Immature natural killer cell (primary cell): ENCODE data around the gene ZFP36L2. TPM values are rescaled to one million over a fixed set of nuclear protein-coding genes. Genes with fewer than 3 reads are reported as not detected.

Experiments used
- DNase-seq, 3 donors: peaks; one replicate each; pipeline ENCODE4 v3.0.0; 2022; ENCODE audit warnings: mixed read lengths in 1 of 3
- H3K27ac Mint-ChIP-seq, 6 donors: one replicate each; pipeline ENCODE4 v1.8.0; 2020; ENCODE audit warnings: mixed read lengths in 6 of 6, mild to moderate bottlenecking in 5 of 6, inconsistent platforms in 4 of 6, moderate library complexity in 3 of 6
- H3K27me3 Mint-ChIP-seq, 3 donors: one replicate each; pipeline ENCODE4 v1.8.0; 2020 to 2021; ENCODE audit warnings: low read depth in 3 of 3, mild to moderate bottlenecking in 3 of 3, mixed read lengths in 3 of 3, moderate library complexity in 3 of 3, inconsistent platforms in 1 of 3
- H3K36me3 Mint-ChIP-seq, 3 donors: one replicate each; pipeline ENCODE4 v1.8.0; 2020; ENCODE audit warnings: mixed read lengths in 3 of 3, inconsistent platforms in 2 of 3, mild to moderate bottlenecking in 2 of 3
- H3K4me1 Mint-ChIP-seq, 2 donors: one replicate each; pipeline ENCODE4 v1.8.0; 2020; ENCODE audit warnings: inconsistent platforms in 2 of 2, mild to moderate bottlenecking in 2 of 2, mixed read lengths in 2 of 2, moderate library complexity in 1 of 2
- H3K4me3 Mint-ChIP-seq, 5 donors: one replicate each; pipeline ENCODE4 v1.8.0; 2020; ENCODE audit warnings: mild to moderate bottlenecking in 5 of 5, mixed read lengths in 5 of 5, inconsistent platforms in 3 of 5, moderate library complexity in 3 of 5
- H3K9me3 Mint-ChIP-seq, 6 donors: one replicate each; pipeline ENCODE4 v1.8.0; 2020; ENCODE audit warnings: mild to moderate bottlenecking in 6 of 6, mixed read lengths in 6 of 6, inconsistent platforms in 4 of 6, moderate library complexity in 3 of 6
- polyA plus RNA-seq, 3 donors: library from polyadenylated mRNA; unstranded; fragments of 300-500 nt; fragmentation: Illumina TruSeq; gene quantifications; one replicate each; pipeline ENCODE4 v1.2.3, GENCODE V29; 2021

ZFP36L2 gene
- polyA plus RNA-seq, 3 donors from 2014 or later: 166 to 431 (median 274) TPM

- DNase-seq: no peak
- Mint-ChIP-seq H3K27me3 (peaks cover 0 to 2% (median 2%) of the 10 kb centered on the region in 3 donors), H3K4me1 (no peaks in the 10 kb centered on the region), H3K36me3 (peaks cover 0 to 10% (median 9%) of the 10 kb centered on the region in 3 donors), H3K9me3 (no peaks in the 10 kb centered on the region), H3K27ac (peak overlapping the region in 1 of 6 donors; percentile 30), H3K4me3 (no peak overlapping the region)
These were observed 36.5 kb upstream of the ZFP36L2 start for GRCh38 chr2:43262951-43263350.

- no peak for DNase-seq
- H3K9me3 Mint-ChIP-seq: no peaks in the 10 kb centered on the region
- peaks cover 4 to 10% (median 9%) of the 10 kb centered on the region in 3 donors for H3K36me3 Mint-ChIP-seq
- no peak overlapping the region for H3K27ac Mint-ChIP-seq
- no peak overlapping the region for H3K4me3 Mint-ChIP-seq
- no peaks in the 10 kb centered on the region for H3K4me1 Mint-ChIP-seq
- peaks cover 0 to 2% (median 2%) of the 10 kb centered on the region in 3 donors for H3K27me3 Mint-ChIP-seq
These were observed 35.8 kb upstream of the ZFP36L2 start for GRCh38 chr2:43262239-43262638.

GRCh38 chr2:43259512-43259911, 33.1 kb upstream of the ZFP36L2 start:
- no peaks in the 10 kb centered on the region for H3K9me3 Mint-ChIP-seq
- no peak overlapping the region for H3K27ac Mint-ChIP-seq
- H3K4me1 Mint-ChIP-seq: no peaks in the 10 kb centered on the region

GRCh38 chr2:43258547-43259156, 32.2 kb upstream of the ZFP36L2 start:
- Mint-ChIP-seq H3K4me3 (no peak overlapping the region), H3K36me3 (peaks cover 4 to 7% (median 7%) of the 10 kb centered on the region in 3 donors), H3K27me3 (peaks cover 0 to 2% (median 2%) of the 10 kb centered on the region in 3 donors), H3K9me3 (no peaks in the 10 kb centered on the region), H3K4me1 (no peaks in the 10 kb centered on the region), H3K27ac (no peak overlapping the region)
- DNase-seq: no peak

More at GRCh38 chr2:43259512-43259911, 33.1 kb upstream of the ZFP36L2 start:
- Mint-ChIP-seq H3K27me3 (peaks cover 0 to 2% (median 2%) of the 10 kb centered on the region in 3 donors), H3K4me3 (no peak overlapping the region), H3K36me3 (peaks cover 7 to 10% (median 7%) of the 10 kb centered on the region in 3 donors)
- no peak for DNase-seq

GRCh38 chr2:43255296-43255910, 29.0 kb upstream of the ZFP36L2 start:
- no peak overlapping the region for H3K4me3 Mint-ChIP-seq
- no peaks in the 10 kb centered on the region for H3K4me1 Mint-ChIP-seq
- no peaks in the 10 kb centered on the region for H3K27me3 Mint-ChIP-seq
- no peak for DNase-seq
- no peak overlapping the region for H3K27ac Mint-ChIP-seq
- no peaks in the 10 kb centered on the region for H3K9me3 Mint-ChIP-seq
- peaks cover 0 to 7% (median 0%) of the 10 kb centered on the region in 3 donors for H3K36me3 Mint-ChIP-seq

GRCh38 chr2:43254331-43254730, 27.9 kb upstream of the ZFP36L2 start:
- Mint-ChIP-seq H3K9me3 (no peaks in the 10 kb centered on the region), H3K27me3 (peaks cover 0 to 1% (median 0%) of the 10 kb centered on the region in 3 donors), H3K4me3 (no peak overlapping the region), H3K4me1 (no peaks in the 10 kb centered on the region), H3K36me3 (peaks cover 0 to 12% (median 0%) of the 10 kb centered on the region in 3 donors), H3K27ac (no peak overlapping the region)
- no peak for DNase-seq

- H3K4me3 Mint-ChIP-seq: no peak overlapping the region
- peaks cover 0 to 8% (median 0%) of the 10 kb centered on the region in 3 donors for H3K36me3 Mint-ChIP-seq
- no peak for DNase-seq
- no peak overlapping the region for H3K27ac Mint-ChIP-seq
- peaks cover 0 to 1% of the 10 kb centered on the region in 2 donors for H3K4me1 Mint-ChIP-seq
- H3K9me3 Mint-ChIP-seq: no peaks in the 10 kb centered on the region
- peaks cover 0 to 1% (median 0%) of the 10 kb centered on the region in 3 donors for H3K27me3 Mint-ChIP-seq
These were observed 24.8 kb upstream of the ZFP36L2 start for GRCh38 chr2:43251171-43251731.

- DNase-seq: no peak
- Mint-ChIP-seq H3K4me1 (peaks cover 0 to 1% of the 10 kb centered on the region in 2 donors), H3K27ac (peak overlapping the region in 2 of 6 donors; percentile 19 to 25), H3K9me3 (no peaks in the 10 kb centered on the region), H3K27me3 (peaks cover 0 to 4% (median 0%) of the 10 kb centered on the region in 3 donors), H3K4me3 (no peak overlapping the region), H3K36me3 (peaks cover 0 to 5% (median 0%) of the 10 kb centered on the region in 3 donors)
These were observed 23.6 kb upstream of the ZFP36L2 start for GRCh38 chr2:43250015-43250414.

GRCh38 chr2:43248621-43249020, 22.2 kb upstream of the ZFP36L2 start:
- no peak for DNase-seq
- Mint-ChIP-seq H3K4me3 (no peak overlapping the region), H3K4me1 (peaks cover 0 to 1% of the 10 kb centered on the region in 2 donors), H3K27me3 (peaks cover 0 to 4% (median 2%) of the 10 kb centered on the region in 3 donors), H3K27ac (peak overlapping the region in 1 of 6 donors; percentile 16), H3K36me3 (peaks cover 0 to 5% (median 3%) of the 10 kb centered on the region in 3 donors), H3K9me3 (no peaks in the 10 kb centered on the region)

- Mint-ChIP-seq H3K36me3 (peaks cover 0 to 5% (median 3%) of the 10 kb centered on the region in 3 donors), H3K4me3 (no peak overlapping the region), H3K27me3 (peaks cover 0 to 5% (median 4%) of the 10 kb centered on the region in 3 donors), H3K27ac (peak overlapping the region in 1 of 6 donors; percentile 55), H3K9me3 (no peaks in the 10 kb centered on the region), H3K4me1 (peaks cover 0 to 3% of the 10 kb centered on the region in 2 donors)
- no peak for DNase-seq
These were observed 20.2 kb upstream of the ZFP36L2 start for GRCh38 chr2:43246641-43247040.

GRCh38 chr2:43241558-43241957, 15.2 kb upstream of the ZFP36L2 start:
- Mint-ChIP-seq H3K9me3 (no peaks in the 10 kb centered on the region), H3K27me3 (peaks cover 0 to 4% (median 4%) of the 10 kb centered on the region in 3 donors), H3K4me3 (no peak overlapping the region), H3K27ac (peak overlapping the region in 1 of 6 donors; percentile 77), H3K4me1 (peaks cover 5 to 8% of the 10 kb centered on the region in 2 donors), H3K36me3 (peaks cover 0 to 3% (median 0%) of the 10 kb centered on the region in 3 donors)
- DNase-seq: no peak

GRCh38 chr2:43240766-43241150, 14.4 kb upstream of the ZFP36L2 start:
- Mint-ChIP-seq H3K27ac (peak overlapping the region in 4 of 6 donors; percentile 1 to 67 (median 46)), H3K4me3 (no peak overlapping the region), H3K27me3 (peaks cover 0 to 4% (median 2%) of the 10 kb centered on the region in 3 donors), H3K9me3 (no peaks in the 10 kb centered on the region), H3K36me3 (peaks cover 0 to 3% (median 0%) of the 10 kb centered on the region in 3 donors), H3K4me1 (peaks cover 5 to 8% of the 10 kb centered on the region in 2 donors)
- DNase-seq: no peak

- peak overlapping the region in 5 of 6 donors; percentile 1 to 77 (median 53) for H3K27ac Mint-ChIP-seq
- H3K27me3 Mint-ChIP-seq: peaks cover 0 to 4% (median 2%) of the 10 kb centered on the region in 3 donors
- no peak overlapping the region for H3K4me3 Mint-ChIP-seq
- DNase-seq: peak in 1 of 3 donors; percentile 13
- H3K36me3 Mint-ChIP-seq: peaks cover 0 to 3% (median 0%) of the 10 kb centered on the region in 3 donors
- H3K9me3 Mint-ChIP-seq: no peaks in the 10 kb centered on the region
- peaks cover 5 to 8% of the 10 kb centered on the region in 2 donors for H3K4me1 Mint-ChIP-seq
These were observed 13.8 kb upstream of the ZFP36L2 start for GRCh38 chr2:43239981-43240765.
